Measurements from ENCODE around the gene CYP4F22. TPM values are rescaled to one million over a fixed set of nuclear protein-coding genes. Genes with fewer than 3 reads are reported as not detected.
"Not testable (repeated sequence)": the region's sequence is repeated elsewhere in the genome, so short reads cannot be mapped to it uniquely, and the experiment has no call there.

CYP4F22 gene
- total RNA-seq, 2 donors from 2014 or later: 0.44 to 1.4 TPM

DNA sequence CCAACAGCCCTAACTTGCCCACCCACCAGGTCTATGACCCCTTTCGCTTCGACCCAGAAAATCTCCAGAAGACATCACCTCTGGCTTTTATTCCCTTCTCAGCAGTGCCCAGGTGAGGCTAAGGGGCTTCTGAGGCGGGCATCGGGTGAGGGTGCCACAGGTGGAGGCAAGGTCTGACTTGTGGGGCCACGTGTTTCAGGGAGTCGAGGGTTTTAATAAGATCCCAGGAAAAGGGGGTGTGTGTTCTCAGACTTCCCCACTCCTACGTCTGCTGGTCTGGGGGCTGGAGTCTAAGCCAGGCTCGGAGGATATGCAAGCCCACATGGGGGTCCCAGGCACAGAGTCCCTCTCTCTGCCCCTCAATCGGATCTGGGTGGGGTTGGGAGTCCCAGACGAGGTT, 75.8 kb downstream of the CYP4F22 start:
- DNase-seq (no peak), ATAC-seq (no peak)
- Mint-ChIP-seq H3K36me3 (ENCODE audit: low read depth) (no peaks in the 10 kb centered on the region), H3K27ac (no peak overlapping the region), H3K4me3 (no peak overlapping the region), H3K4me1 (no peaks in the 10 kb centered on the region), H3K27me3 (peaks cover 24% of the 10 kb centered on the region)
- no peaks in the 10 kb centered on the region for H3K9me3 ChIP-seq (ENCODE audit: control insufficient read depth, low read length, poor library complexity, severe bottlenecking)

DNA sequence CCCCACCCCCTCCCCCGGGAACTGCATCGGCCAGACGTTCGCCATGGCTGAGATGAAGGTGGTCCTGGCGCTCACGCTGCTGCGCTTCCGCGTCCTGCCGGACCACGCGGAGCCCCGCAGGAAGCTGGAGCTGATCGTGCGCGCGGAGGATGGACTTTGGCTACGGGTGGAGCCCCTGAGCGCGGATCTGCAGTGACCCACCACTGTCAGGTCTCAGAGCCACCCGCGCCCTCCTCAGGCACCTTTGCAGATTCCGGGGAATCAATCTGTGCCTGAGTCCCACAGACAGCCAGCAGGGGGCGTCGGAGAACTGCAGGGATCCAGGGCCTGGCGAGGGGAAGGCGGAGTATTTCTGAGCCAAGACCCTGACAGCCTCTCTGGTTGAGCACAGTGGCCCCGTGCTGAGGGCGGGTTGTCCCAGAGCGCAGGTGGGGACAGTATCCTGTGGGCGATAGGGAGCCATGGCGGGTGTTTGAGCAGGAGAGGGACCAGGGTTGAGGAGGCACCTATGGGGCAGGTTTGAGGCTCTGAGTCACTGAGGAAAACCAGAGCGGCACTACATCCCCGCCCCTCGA, 76.3 kb downstream of the CYP4F22 start:
- H3K36me3 Mint-ChIP-seq (ENCODE audit: low read depth): no peaks in the 10 kb centered on the region
- H3K27me3 Mint-ChIP-seq: peaks cover 24% of the 10 kb centered on the region
- H3K9me3 ChIP-seq (ENCODE audit: control insufficient read depth, low read length, poor library complexity, severe bottlenecking): no peaks in the 10 kb centered on the region
- peak overlapping the region; percentile 19 for H3K4me3 Mint-ChIP-seq
- ATAC-seq (peak; percentile 97), DNase-seq (peak; percentile 63 to 87 (median 69))
- H3K4me1 Mint-ChIP-seq: peaks cover under 1% of the 10 kb centered on the region
- no peak overlapping the region for H3K27ac Mint-ChIP-seq

- Mint-ChIP-seq H3K27me3 (peaks cover 34% of the 10 kb centered on the region), H3K27ac (no peak overlapping the region), H3K4me1 (peaks cover 2% of the 10 kb centered on the region), H3K4me3 (no peak overlapping the region), H3K36me3 (ENCODE audit: low read depth) (no peaks in the 10 kb centered on the region)
- ATAC-seq: no peak
- H3K9me3 ChIP-seq (ENCODE audit: control insufficient read depth, low read length, poor library complexity, severe bottlenecking): no peaks in the 10 kb centered on the region
- DNase-seq: no peak
These were observed 79.3 kb downstream of the CYP4F22 start for GRCh38 chr19:15587663-15588062.

GRCh38 chr19:15588265-15588664, 79.9 kb downstream of the CYP4F22 start:
- Mint-ChIP-seq H3K27me3 (peaks cover 40% of the 10 kb centered on the region), H3K36me3 (ENCODE audit: low read depth) (no peaks in the 10 kb centered on the region), H3K4me1 (peaks cover 2% of the 10 kb centered on the region), H3K4me3 (no peak overlapping the region), H3K27ac (no peak overlapping the region)
- DNase-seq (no peak), ATAC-seq (no peak)
- no peaks in the 10 kb centered on the region for H3K9me3 ChIP-seq (ENCODE audit: control insufficient read depth, low read length, poor library complexity, severe bottlenecking)

- H3K27ac Mint-ChIP-seq: no peak overlapping the region
- H3K27me3 Mint-ChIP-seq: peaks cover 50% of the 10 kb centered on the region
- no peaks in the 10 kb centered on the region for H3K36me3 Mint-ChIP-seq (ENCODE audit: low read depth)
- DNase-seq (no peak), ATAC-seq (no peak)
- no peaks in the 10 kb centered on the region for H3K9me3 ChIP-seq (ENCODE audit: control insufficient read depth, low read length, poor library complexity, severe bottlenecking)
- H3K4me3 Mint-ChIP-seq: no peak overlapping the region
- H3K4me1 Mint-ChIP-seq: peaks cover 2% of the 10 kb centered on the region
These were observed 81.6 kb downstream of the CYP4F22 start for GRCh38 chr19:15589760-15590451.

DNA sequence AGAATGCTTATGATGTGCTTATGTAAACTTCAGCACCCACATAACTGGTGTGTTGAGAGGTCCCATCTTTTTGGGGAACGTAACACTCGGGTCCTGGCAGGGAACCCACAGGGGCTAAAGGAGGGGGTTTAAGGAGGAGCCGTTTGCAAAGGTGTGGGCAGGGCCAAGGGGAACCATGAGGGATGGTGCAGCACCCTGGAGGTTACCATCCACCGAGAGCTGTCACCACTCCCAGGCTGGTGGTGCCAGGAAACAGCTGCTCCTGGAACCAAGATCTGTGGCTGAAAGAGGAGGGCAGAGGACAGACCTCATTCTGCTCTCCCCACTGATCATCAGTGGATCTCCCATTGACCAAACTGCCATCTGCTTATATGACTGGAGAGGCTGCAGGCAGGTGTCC, 83.5 kb downstream of the CYP4F22 start:
- H3K27me3 Mint-ChIP-seq: peaks cover 57% of the 10 kb centered on the region
- H3K27ac Mint-ChIP-seq: no peak overlapping the region
- H3K9me3 ChIP-seq (ENCODE audit: control insufficient read depth, low read length, poor library complexity, severe bottlenecking): no peaks in the 10 kb centered on the region
- DNase-seq (no peak), ATAC-seq (no peak)
- H3K36me3 Mint-ChIP-seq (ENCODE audit: low read depth): no peaks in the 10 kb centered on the region
- H3K4me3 Mint-ChIP-seq: no peak overlapping the region
- peaks cover 2% of the 10 kb centered on the region for H3K4me1 Mint-ChIP-seq

DNA sequence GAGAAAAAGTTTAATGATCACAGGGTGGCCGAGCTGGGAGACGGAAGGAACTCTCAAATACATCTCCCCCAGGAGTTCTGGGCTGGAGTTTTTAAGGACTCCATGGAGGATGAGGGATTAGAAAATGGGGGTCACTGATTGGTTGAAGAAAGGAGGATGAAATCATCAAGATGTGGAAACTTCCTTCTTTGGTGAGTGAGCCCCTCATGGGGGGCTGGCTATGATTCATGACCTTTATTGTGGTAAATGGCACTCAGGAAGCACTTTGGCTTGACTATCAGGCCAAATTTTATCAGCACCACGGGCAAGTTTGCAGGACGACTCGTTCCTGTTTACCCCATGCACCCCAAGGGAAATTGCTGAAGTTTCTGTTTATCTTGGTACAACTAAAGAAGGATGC, 84.2 kb downstream of the CYP4F22 start:
- not testable (repeated sequence) for H3K4me3 Mint-ChIP-seq; DNase-seq; H3K9me3 ChIP-seq (ENCODE audit: control insufficient read depth, low read length, poor library complexity, severe bottlenecking); H3K27ac Mint-ChIP-seq; H3K4me1 Mint-ChIP-seq; ATAC-seq; H3K36me3 Mint-ChIP-seq (ENCODE audit: low read depth)
- peaks cover 57% of the 10 kb centered on the region for H3K27me3 Mint-ChIP-seq

- not testable (repeated sequence) for DNase-seq; H3K4me1 Mint-ChIP-seq; H3K36me3 Mint-ChIP-seq (ENCODE audit: low read depth); H3K27ac Mint-ChIP-seq; ATAC-seq; H3K9me3 ChIP-seq (ENCODE audit: control insufficient read depth, low read length, poor library complexity, severe bottlenecking); H3K4me3 Mint-ChIP-seq
- H3K27me3 Mint-ChIP-seq: peaks cover 48% of the 10 kb centered on the region
These were observed 85.4 kb downstream of the CYP4F22 start for GRCh38 chr19:15593766-15594165.

DNA sequence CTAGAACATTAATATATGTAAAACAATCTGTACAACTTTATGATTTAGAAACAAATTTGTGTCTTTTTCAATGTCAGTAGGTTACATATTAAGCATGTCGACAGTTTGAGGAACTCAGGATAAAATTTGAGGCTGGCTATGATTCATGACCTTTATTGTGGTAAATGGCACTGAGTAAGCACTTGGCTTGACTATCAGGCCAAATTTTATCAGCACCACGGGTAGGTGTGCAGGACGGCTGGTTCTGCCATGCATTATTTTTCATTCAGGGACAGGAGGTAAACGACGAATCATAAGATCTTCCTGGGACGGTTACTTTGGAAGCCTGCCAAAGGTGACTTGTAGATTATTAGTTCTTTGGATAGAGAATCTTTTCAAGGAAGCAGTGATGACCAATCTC, 86.7 kb downstream of the CYP4F22 start:
- DNase-seq: no peak
- no peak for ATAC-seq
- no peaks in the 10 kb centered on the region for H3K4me1 Mint-ChIP-seq
- H3K36me3 Mint-ChIP-seq (ENCODE audit: low read depth): no peaks in the 10 kb centered on the region
- H3K4me3 Mint-ChIP-seq: no peak overlapping the region
- H3K27ac Mint-ChIP-seq: no peak overlapping the region
- no peaks in the 10 kb centered on the region for H3K9me3 ChIP-seq (ENCODE audit: control insufficient read depth, low read length, poor library complexity, severe bottlenecking)
- peaks cover 44% of the 10 kb centered on the region for H3K27me3 Mint-ChIP-seq

Other genes with a start within 250 kb of the CYP4F22 start
- gene BRD4, start 176.0 kb upstream of the CYP4F22 start, total RNA-seq: 100 to 1,000 TPM; 120 to 123 TPM
- 10 to 100 TPM; 87.6 to 90.2 TPM for gene AKAP8, start 128.7 kb upstream of the CYP4F22 start, total RNA-seq
- gene AKAP8L, start 89.5 kb upstream of the CYP4F22 start, total RNA-seq: 100 to 1,000 TPM; 116 to 123 TPM
- gene WIZ, start 58.6 kb upstream of the CYP4F22 start, total RNA-seq: 10 to 100 TPM; 17.1 to 19.2 TPM
- gene RASAL3, start 44.0 kb upstream of the CYP4F22 start, total RNA-seq: 100 to 1,000 TPM; 103 to 121 TPM
- not detected for gene PGLYRP2, start 29.0 kb upstream of the CYP4F22 start, total RNA-seq
- not detected for gene CYP4F8, start 106.7 kb downstream of the CYP4F22 start, total RNA-seq
- gene CYP4F3, start 132.4 kb downstream of the CYP4F22 start, total RNA-seq: under 1 TPM in 1 of 2 donors, not detected in 1; 0.22 TPM
- gene CYP4F12, start 164.6 kb downstream of the CYP4F22 start, total RNA-seq: 1 to 10 TPM; 1.9 to 5.2 TPM
- not detected for gene OR10H2, start 219.5 kb downstream of the CYP4F22 start, total RNA-seq
- gene OR10H3, start 229.5 kb downstream of the CYP4F22 start, total RNA-seq: not detected

Measured in T-helper 17 cell (primary cell).